ENCODE measurements around the gene TNPO2. TPM values are rescaled to one million over a fixed set of nuclear protein-coding genes. Genes with fewer than 3 reads are reported as not detected.

The TNPO2 gene
- polyA plus RNA-seq, 1 experiment: 77.3 TPM

GRCh38 chr19:12670159-12670928 lies 53.4 kb downstream of the TNPO2 start:
- ChIA-PET CTCF (interaction anchor here (1.0 to 2.4 kb wide), 2 partner anchors 106 to 110 kb away, joined by 3 to 13 read pairs; no protein-coding TSS in a partner anchor), POLR2A (no interaction called here)
- Histone ChIP-seq H3K36me3 (ENCODE audit: control insufficient read depth, insufficient read depth, low read length) (peaks cover 20% of the 10 kb centered on the region), H3K27me3 (ENCODE audit: control insufficient read depth, insufficient read depth, low read length) (no peaks in the 10 kb centered on the region), H3K4me3 (ENCODE audit: low read depth, low read length) (peak overlapping the region; percentile 82)
- TF ChIP-seq CTCF (IDR thresholded peaks at IDR 0.05; ENCODE audit: insufficient read depth, low read depth, low read length): no peak
- DNase-seq (ENCODE audit: low read depth): no peak

GRCh38 chr19:12669270-12670158 lies 54.2 kb downstream of the TNPO2 start:
- CTCF ChIA-PET: interaction anchor here (1.0 to 2.4 kb wide), 2 partner anchors 106 to 109 kb away, joined by 3 to 13 read pairs; no protein-coding TSS in a partner anchor
- POLR2A ChIA-PET: no interaction called here
- 0 out of 2 replicates have a peak, but pooled peaks have one; percentile 13 for TF ChIP-seq CTCF (IDR thresholded peaks at IDR 0.05; ENCODE audit: insufficient read depth, low read depth, low read length)
- H3K27me3 ChIP-seq (ENCODE audit: control insufficient read depth, insufficient read depth, low read length): no peaks in the 10 kb centered on the region
- peaks cover 18% of the 10 kb centered on the region for H3K36me3 ChIP-seq (ENCODE audit: control insufficient read depth, insufficient read depth, low read length)
- peak overlapping the region; percentile 82 for H3K4me3 ChIP-seq (ENCODE audit: low read depth, low read length)
- peak; percentile 24 for DNase-seq (ENCODE audit: low read depth)

- CTCF ChIA-PET: interaction anchor here (1.0 to 2.4 kb wide), 4 partner anchors 8 to 105 kb away, joined by 3 to 13 read pairs (median 3); no protein-coding TSS in a partner anchor
Observed at GRCh38 chr19:12668932-12669269, 54.8 kb downstream of the TNPO2 start.

GRCh38 chr19:12668346-12668745 lies 55.4 kb downstream of the TNPO2 start:
- H3K4me3 ChIP-seq (ENCODE audit: low read depth, low read length): peak overlapping the region; percentile 82
- TF ChIP-seq CTCF (IDR thresholded peaks at IDR 0.05; ENCODE audit: insufficient read depth, low read depth, low read length): no peak
- CTCF ChIA-PET: interaction anchor here (1.0 to 2.4 kb wide), 4 partner anchors 8 to 104 kb away, joined by 3 to 13 read pairs (median 3); no protein-coding TSS in a partner anchor
- no peaks in the 10 kb centered on the region for H3K27me3 ChIP-seq (ENCODE audit: control insufficient read depth, insufficient read depth, low read length)
- H3K36me3 ChIP-seq (ENCODE audit: control insufficient read depth, insufficient read depth, low read length): peaks cover 13% of the 10 kb centered on the region
- POLR2A ChIA-PET: interaction anchor here (0.5 kb wide), 1 partner anchor 23 kb away, joined by 3 read pairs; no protein-coding TSS in a partner anchor
- no peak for DNase-seq (ENCODE audit: low read depth)

More at GRCh38 chr19:12668932-12669269, 54.8 kb downstream of the TNPO2 start:
- no peaks in the 10 kb centered on the region for H3K27me3 ChIP-seq (ENCODE audit: control insufficient read depth, insufficient read depth, low read length)
- POLR2A ChIA-PET: interaction anchor here (0.5 kb wide), 1 partner anchor 24 kb away, joined by 3 read pairs; no protein-coding TSS in a partner anchor
- peak overlapping the region; percentile 82 for H3K4me3 ChIP-seq (ENCODE audit: low read depth, low read length)
- peak; percentile 7 for DNase-seq (ENCODE audit: low read depth)
- no peak for TF ChIP-seq CTCF (IDR thresholded peaks at IDR 0.05; ENCODE audit: insufficient read depth, low read depth, low read length)
- H3K36me3 ChIP-seq (ENCODE audit: control insufficient read depth, insufficient read depth, low read length): peaks cover 12% of the 10 kb centered on the region
